PFSK-1 (cell line): ENCODE results near the gene BTBD9.

Source experiments
- FOXP2 ChIP-seq: optimal IDR thresholded peaks from 2 replicates; pipeline ENCODE3; 2011; ENCODE audit warnings: borderline replicate concordance, control low read depth, inconsistent platforms; ENCODE audit not compliant: insufficient read depth; ENCODE audit errors: extremely low read length, extremely low read depth
- POLR2AphosphoS5 ChIP-seq: IDR thresholded peaks from 2 replicates; pipeline ENCODE4 v1.6.1; 2012; ENCODE audit warnings: low read depth, mild to moderate bottlenecking, control low read depth, low read length, moderate library complexity
- REST ChIP-seq, 2 experiments: IDR thresholded peaks; 2 replicates each; pipeline versions ENCODE4 v1.6.1 to v1.8.0; 2011 to 2012; ENCODE audit warnings: low read depth in 2 of 2, low read length in 2 of 2, control low read depth in 1 of 2, inconsistent platforms in 1 of 2, mild to moderate bottlenecking in 1 of 2, moderate library complexity in 1 of 2; ENCODE audit not compliant: insufficient read depth in 1 of 2

GRCh38 chr6:38261626-38262025 is 378.1 kb downstream of the BTBD9 start:
- TF ChIP-seq POLR2AphosphoS5: no peak
- no peak for TF ChIP-seq REST (IDR thresholded peaks at IDR 0.05; ENCODE audit: insufficient read depth in 1 of 2, low read depth in 2 of 2, low read length in 2 of 2)
- TF ChIP-seq FOXP2: no peak
